Thymus (tissue), 11 donors: ENCODE data around the gene IQCM. TPM values are rescaled to one million over a fixed set of nuclear protein-coding genes. Genes with fewer than 3 reads are reported as not detected.

Experiments used
- DNase-seq, 9 donors: peaks; one replicate each; pipeline ENCODE4 v3.0.0-alpha.2; 2013; ENCODE audit warnings: low spot score in 9 of 9, low read depth in 6 of 9, missing footprints in 1 of 9
- H3K27ac ChIP-seq, 2 donors: one replicate each; pipeline ENCODE4 v1.5.1; 2013; ENCODE audit warnings: control low read depth in 1 of 2, low read depth in 1 of 2, low read length in 1 of 2, mild to moderate bottlenecking in 1 of 2, moderate library complexity in 1 of 2
- H3K27me3 ChIP-seq, 2 donors: one replicate each; pipeline ENCODE4 v1.5.1; 2013; ENCODE audit warnings: low read length in 1 of 2; ENCODE audit not compliant: control insufficient read depth in 2 of 2, insufficient read depth in 1 of 2
- H3K36me3 ChIP-seq, 2 donors: one replicate each; pipeline ENCODE4 v1.5.1; 2013; ENCODE audit warnings: low read length in 1 of 2, mild to moderate bottlenecking in 1 of 2, moderate library complexity in 1 of 2; ENCODE audit not compliant: control insufficient read depth in 2 of 2, insufficient read depth in 2 of 2
- H3K4me1 ChIP-seq, 2 donors: one replicate each; pipeline ENCODE4 v1.5.1; 2013; ENCODE audit warnings: low read length in 2 of 2; ENCODE audit not compliant: control insufficient read depth in 2 of 2, insufficient read depth in 2 of 2
- H3K4me3 ChIP-seq, 2 donors: one replicate each; pipeline ENCODE4 v1.5.1; 2013; ENCODE audit warnings: low read length in 2 of 2, control low read depth in 1 of 2, mild to moderate bottlenecking in 1 of 2
- H3K9me3 ChIP-seq, 2 donors: one replicate each; pipeline ENCODE4 v1.5.1; 2013; ENCODE audit warnings: low read length in 1 of 2, mild to moderate bottlenecking in 1 of 2; ENCODE audit not compliant: control insufficient read depth in 2 of 2, insufficient read depth in 1 of 2
- WGBS: extraction: QIAGEN DNeasy Blood & Tissue Kit; methylation state at CpG from one replicate; pipeline ENCODE4 v1.1.7; 2013; 5-methylcytosine and 5-hydroxymethylcytosine counted together
- polyA plus RNA-seq: library from polyadenylated mRNA; stranded (reverse); fragments of 200-250 nt; gene quantifications from one replicate; pipeline ENCODE4 v1.2.3, GENCODE V29; 2013
- total RNA-seq: library from RNA; stranded (reverse); fragments of 120-200 nt; gene quantifications from one replicate; pipeline ENCODE4 v1.2.4, GENCODE V29; 2013
- donor health status: healthy.

IQCM gene
- total and polyA plus RNA-seq, 2 donors: 0.02 TPM; not detected in 1

GRCh38 chr4:149553959-149554520 is 261.6 kb downstream of the IQCM start:
- H3K4me1 ChIP-seq: no peaks in the 10 kb centered on the region
- H3K27me3 ChIP-seq: no peaks in the 10 kb centered on the region
- no peak for DNase-seq
- no peak overlapping the region for H3K27ac ChIP-seq
- no peak overlapping the region for H3K4me3 ChIP-seq
- no peaks in the 10 kb centered on the region for H3K9me3 ChIP-seq
- H3K36me3 ChIP-seq: no peaks in the 10 kb centered on the region
- WGBS: 85% methylated on average over 6 of the region's 6 CpGs

- Histone ChIP-seq H3K9me3 (no peaks in the 10 kb centered on the region), H3K27me3 (no peaks in the 10 kb centered on the region), H3K27ac (no peak overlapping the region), H3K4me3 (no peak overlapping the region), H3K36me3 (no peaks in the 10 kb centered on the region), H3K4me1 (no peaks in the 10 kb centered on the region)
- no peak for DNase-seq
Observed at GRCh38 chr4:149552601-149553000, 263.0 kb downstream of the IQCM start.

GRCh38 chr4:149549911-149550310 is 265.7 kb downstream of the IQCM start:
- Histone ChIP-seq H3K27me3 (no peaks in the 10 kb centered on the region), H3K27ac (no peak overlapping the region), H3K9me3 (no peaks in the 10 kb centered on the region), H3K36me3 (no peaks in the 10 kb centered on the region), H3K4me3 (no peak overlapping the region), H3K4me1 (no peaks in the 10 kb centered on the region)
- DNase-seq: no peak

GRCh38 chr4:149534779-149535178 is 280.9 kb downstream of the IQCM start:
- Histone ChIP-seq H3K36me3 (no peaks in the 10 kb centered on the region), H3K27ac (no peak overlapping the region), H3K4me3 (no peak overlapping the region), H3K4me1 (no peaks in the 10 kb centered on the region), H3K9me3 (no peaks in the 10 kb centered on the region), H3K27me3 (no peaks in the 10 kb centered on the region)
- 88% methylated on average over 2 of the region's 2 CpGs for WGBS
- no peak for DNase-seq

- Histone ChIP-seq H3K4me1 (no peaks in the 10 kb centered on the region), H3K27me3 (no peaks in the 10 kb centered on the region), H3K36me3 (no peaks in the 10 kb centered on the region), H3K27ac (no peak overlapping the region), H3K9me3 (no peaks in the 10 kb centered on the region), H3K4me3 (no peak overlapping the region)
- 75% methylated on average over 3 of the region's 3 CpGs for WGBS
- no peak for DNase-seq
Observed at GRCh38 chr4:149531861-149532260, 283.8 kb downstream of the IQCM start.

GRCh38 chr4:149523039-149523438 is 292.6 kb downstream of the IQCM start:
- DNase-seq: no peak
- Histone ChIP-seq H3K4me3 (no peak overlapping the region), H3K27ac (no peak overlapping the region), H3K27me3 (no peaks in the 10 kb centered on the region), H3K36me3 (no peaks in the 10 kb centered on the region), H3K9me3 (no peaks in the 10 kb centered on the region), H3K4me1 (no peaks in the 10 kb centered on the region)
- WGBS: 84% methylated on average over 2 of the region's 2 CpGs

- Histone ChIP-seq H3K4me1 (no peaks in the 10 kb centered on the region), H3K27ac (no peak overlapping the region), H3K27me3 (no peaks in the 10 kb centered on the region), H3K4me3 (no peak overlapping the region), H3K9me3 (no peaks in the 10 kb centered on the region), H3K36me3 (no peaks in the 10 kb centered on the region)
- WGBS: 88% methylated on average over 3 of the region's 3 CpGs
- DNase-seq: no peak
Observed at GRCh38 chr4:149521611-149522425, 293.8 kb downstream of the IQCM start.

- no peak overlapping the region for H3K27ac ChIP-seq
- DNase-seq: no peak
Observed at GRCh38 chr4:149518471-149518870, 297.2 kb downstream of the IQCM start.

GRCh38 chr4:149513081-149513480 is 302.6 kb downstream of the IQCM start:
- no peak overlapping the region for H3K4me3 ChIP-seq
- no peaks in the 10 kb centered on the region for H3K36me3 ChIP-seq
- no peak overlapping the region for H3K27ac ChIP-seq
- no peak for DNase-seq
- H3K4me1 ChIP-seq: no peaks in the 10 kb centered on the region
- no peaks in the 10 kb centered on the region for H3K27me3 ChIP-seq
- peaks cover 0 to 17% of the 10 kb centered on the region in 2 donors for H3K9me3 ChIP-seq

More at GRCh38 chr4:149518471-149518870, 297.2 kb downstream of the IQCM start:
- Histone ChIP-seq H3K9me3 (peaks cover 0 to 13% of the 10 kb centered on the region in 2 donors), H3K27me3 (no peaks in the 10 kb centered on the region), H3K4me1 (no peaks in the 10 kb centered on the region), H3K36me3 (no peaks in the 10 kb centered on the region), H3K4me3 (no peak overlapping the region)
